PC-3 (cell line): ENCODE results near the gene RDH12.

Experiments used
- EZH2 ChIP-seq: fragments of 300-600 bp; sonication (generic); IDR thresholded peaks from one replicate; pipeline ENCODE4 v1.6.1; 2017; ENCODE audit warnings: antibody characterized with exemption, mild to moderate bottlenecking, low read length; ENCODE audit not compliant: unreplicated experiment
- EZH2phosphoT487 ChIP-seq: fragments of 300-600 bp; sonication (generic); IDR thresholded peaks from 2 replicates; pipeline ENCODE4 v1.6.1; 2018; ENCODE audit warnings: mild to moderate bottlenecking, antibody characterized with exemption, low read length, borderline replicate concordance
- TF ChIP-seq, protein P1 (sequence below): fragments of 300-600 bp; sonication (generic); conservative IDR thresholded peaks from 2 replicates; pipeline ENCODE4 v1.5.1; 2017; ENCODE audit warnings: antibody characterized with exemption, low read depth, mild to moderate bottlenecking, low read length

DNA sequence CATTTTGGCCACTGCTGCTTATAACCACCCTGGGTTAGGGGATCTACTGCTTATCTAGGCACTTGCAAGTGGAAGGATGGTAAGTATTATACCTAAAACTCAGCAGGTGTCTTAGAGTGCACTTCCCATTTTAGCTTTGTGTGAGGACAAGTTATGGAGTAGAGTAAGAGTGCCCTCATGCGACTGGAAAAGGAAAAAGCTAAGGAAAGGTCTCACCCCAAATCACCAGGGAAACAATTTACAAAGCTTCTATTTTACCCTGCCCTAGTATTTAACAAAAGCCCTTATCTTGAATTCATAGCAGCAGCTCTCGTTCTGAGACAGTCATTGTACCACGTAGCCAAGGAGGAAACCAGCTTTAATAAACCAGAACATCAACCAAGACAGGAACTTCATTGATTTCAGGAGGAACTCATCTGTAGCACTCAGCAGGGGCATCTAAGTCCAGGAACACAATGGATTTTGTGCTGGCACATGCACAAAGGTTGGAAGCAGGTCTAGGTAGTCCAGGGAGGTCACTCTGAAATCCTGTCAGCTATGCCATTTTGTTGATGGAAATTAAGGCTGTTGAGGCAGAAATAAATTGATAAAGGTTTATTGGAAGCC lies 2.9 kb downstream of the RDH12 start:
- TF ChIP-seq, protein P1, sequence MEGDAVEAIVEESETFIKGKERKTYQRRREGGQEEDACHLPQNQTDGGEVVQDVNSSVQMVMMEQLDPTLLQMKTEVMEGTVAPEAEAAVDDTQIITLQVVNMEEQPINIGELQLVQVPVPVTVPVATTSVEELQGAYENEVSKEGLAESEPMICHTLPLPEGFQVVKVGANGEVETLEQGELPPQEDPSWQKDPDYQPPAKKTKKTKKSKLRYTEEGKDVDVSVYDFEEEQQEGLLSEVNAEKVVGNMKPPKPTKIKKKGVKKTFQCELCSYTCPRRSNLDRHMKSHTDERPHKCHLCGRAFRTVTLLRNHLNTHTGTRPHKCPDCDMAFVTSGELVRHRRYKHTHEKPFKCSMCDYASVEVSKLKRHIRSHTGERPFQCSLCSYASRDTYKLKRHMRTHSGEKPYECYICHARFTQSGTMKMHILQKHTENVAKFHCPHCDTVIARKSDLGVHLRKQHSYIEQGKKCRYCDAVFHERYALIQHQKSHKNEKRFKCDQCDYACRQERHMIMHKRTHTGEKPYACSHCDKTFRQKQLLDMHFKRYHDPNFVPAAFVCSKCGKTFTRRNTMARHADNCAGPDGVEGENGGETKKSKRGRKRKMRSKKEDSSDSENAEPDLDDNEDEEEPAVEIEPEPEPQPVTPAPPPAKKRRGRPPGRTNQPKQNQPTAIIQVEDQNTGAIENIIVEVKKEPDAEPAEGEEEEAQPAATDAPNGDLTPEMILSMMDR: peak; percentile 91
- TF ChIP-seq EZH2phosphoT487: no peak
- TF ChIP-seq EZH2: no peak
